GM12873 (cell line): ENCODE results near the gene MFAP2.

Source experiments
- TF ChIP-seq, protein P1 (sequence below): IDR thresholded peaks from 2 replicates; pipeline ENCODE4 v1.5.1; 2012; ENCODE audit warnings: low read depth, mild to moderate bottlenecking, moderate library complexity, low read length, control low read depth; ENCODE audit not compliant: insufficient read depth; ENCODE audit errors: missing control alignments

Gene MFAP2

GRCh38 chr1:17023102-17023501 is 42.7 kb upstream of the MFAP2 start:
- TF ChIP-seq, protein P1, sequence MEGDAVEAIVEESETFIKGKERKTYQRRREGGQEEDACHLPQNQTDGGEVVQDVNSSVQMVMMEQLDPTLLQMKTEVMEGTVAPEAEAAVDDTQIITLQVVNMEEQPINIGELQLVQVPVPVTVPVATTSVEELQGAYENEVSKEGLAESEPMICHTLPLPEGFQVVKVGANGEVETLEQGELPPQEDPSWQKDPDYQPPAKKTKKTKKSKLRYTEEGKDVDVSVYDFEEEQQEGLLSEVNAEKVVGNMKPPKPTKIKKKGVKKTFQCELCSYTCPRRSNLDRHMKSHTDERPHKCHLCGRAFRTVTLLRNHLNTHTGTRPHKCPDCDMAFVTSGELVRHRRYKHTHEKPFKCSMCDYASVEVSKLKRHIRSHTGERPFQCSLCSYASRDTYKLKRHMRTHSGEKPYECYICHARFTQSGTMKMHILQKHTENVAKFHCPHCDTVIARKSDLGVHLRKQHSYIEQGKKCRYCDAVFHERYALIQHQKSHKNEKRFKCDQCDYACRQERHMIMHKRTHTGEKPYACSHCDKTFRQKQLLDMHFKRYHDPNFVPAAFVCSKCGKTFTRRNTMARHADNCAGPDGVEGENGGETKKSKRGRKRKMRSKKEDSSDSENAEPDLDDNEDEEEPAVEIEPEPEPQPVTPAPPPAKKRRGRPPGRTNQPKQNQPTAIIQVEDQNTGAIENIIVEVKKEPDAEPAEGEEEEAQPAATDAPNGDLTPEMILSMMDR = no peak

DNA sequence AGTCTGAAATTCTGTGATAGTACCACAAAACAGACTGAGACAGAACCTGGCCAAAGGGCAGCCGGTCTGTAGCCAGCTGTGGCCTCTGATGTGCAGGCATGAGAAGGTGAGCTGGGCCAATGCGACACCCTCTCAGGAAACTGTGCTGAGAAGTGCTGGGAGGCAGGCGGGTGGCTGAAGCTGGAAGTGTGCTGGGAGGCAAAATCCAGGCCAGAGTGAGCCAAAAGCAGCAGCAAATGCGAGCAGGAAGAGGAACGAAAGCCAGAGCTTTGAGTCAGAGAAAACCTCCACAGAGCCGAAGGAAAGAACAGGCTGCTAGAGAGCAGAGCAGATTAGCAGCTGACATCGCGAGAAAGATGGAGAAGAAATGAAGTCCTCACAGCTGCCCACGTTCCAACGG is 41.5 kb upstream of the MFAP2 start:
- TF ChIP-seq, protein P1 = no peak

- TF ChIP-seq, protein P1 = no peak
These were observed 40.1 kb upstream of the MFAP2 start for GRCh38 chr1:17020502-17020901.

- TF ChIP-seq, protein P1 = no peak
These were observed 38.4 kb upstream of the MFAP2 start for GRCh38 chr1:17018849-17019248.

DNA sequence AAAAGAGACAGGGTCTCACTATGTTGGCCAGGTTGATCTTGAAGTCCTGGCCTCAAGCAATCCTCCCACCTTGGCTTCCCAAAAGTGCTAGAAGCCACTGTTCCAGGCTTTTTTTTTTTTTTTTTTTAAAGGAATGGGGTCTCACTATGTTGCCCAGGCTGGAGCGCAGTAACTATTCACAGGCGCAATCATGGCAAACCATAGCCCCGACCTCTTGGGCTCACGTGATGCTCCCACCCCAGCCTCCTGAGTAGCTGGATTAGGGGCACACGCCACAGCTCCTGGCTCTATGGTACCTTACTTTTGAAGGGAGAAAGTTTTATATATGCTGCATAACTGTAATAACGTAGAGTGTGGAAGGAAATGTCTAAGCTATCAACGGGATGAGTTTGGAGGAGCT is 37.0 kb upstream of the MFAP2 start:
- TF ChIP-seq, protein P1 = no peak

DNA sequence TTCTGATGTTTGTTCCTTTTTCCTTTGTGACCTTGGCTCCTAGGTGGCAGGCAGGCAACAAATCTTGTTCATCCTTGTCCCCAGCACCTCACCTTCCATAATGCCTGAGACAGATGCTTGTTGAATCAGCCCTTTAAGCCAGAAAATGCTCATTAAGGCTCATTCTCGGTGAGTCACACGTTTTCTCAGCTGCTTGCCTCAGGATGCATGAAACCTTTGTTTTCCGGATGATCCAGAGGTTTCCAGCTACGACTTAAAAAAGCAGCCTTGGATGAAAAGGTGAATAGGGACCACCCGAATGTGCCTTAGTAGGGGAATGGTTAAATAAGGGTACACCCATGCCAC is 35.9 kb upstream of the MFAP2 start:
- TF ChIP-seq, protein P1 = no peak

DNA sequence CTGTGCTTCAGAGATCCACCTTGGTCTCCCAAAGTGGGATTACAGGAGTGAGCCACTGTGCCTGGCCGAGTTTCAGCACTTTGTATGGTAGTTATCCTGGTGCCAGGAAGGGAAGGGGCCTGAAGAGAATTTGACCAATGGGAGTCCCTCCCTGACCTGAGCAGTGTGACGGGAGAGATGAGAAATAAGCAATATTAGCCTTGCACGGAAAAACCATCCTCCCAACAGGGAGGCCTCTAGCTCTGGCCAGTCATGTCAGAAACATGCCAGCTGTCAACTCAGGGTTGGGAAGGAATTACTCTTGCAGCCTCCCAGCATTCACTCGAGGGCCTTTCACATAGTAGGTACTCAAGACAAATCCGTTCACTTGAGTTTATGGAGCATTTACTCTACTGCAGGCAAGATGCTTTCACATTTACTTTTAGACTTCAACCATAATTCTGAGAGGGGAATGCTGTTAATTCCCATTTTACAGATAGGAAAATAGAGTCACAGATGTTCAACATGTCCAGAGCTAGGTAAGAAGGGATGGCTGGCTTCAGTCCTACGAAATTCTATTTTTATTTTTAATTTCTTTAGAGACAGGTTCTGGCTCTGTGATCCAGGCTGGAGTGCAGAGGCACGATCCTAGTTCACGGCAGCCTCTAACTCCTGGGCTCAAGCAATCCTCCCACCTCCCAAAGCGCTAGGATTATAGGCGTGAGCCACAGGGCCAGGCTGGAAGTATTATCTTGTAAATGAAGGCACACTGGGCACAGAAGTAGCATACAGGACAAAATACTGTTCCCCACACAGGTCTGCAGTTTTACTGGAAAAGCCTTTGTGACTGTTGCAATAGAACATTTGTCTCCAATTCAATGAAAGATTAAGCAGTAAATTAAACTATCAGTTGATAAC is 34.5 kb upstream of the MFAP2 start:
- TF ChIP-seq, protein P1 = no peak
